ENCODE data around the gene ZNF469.

The ZNF469 gene

GRCh38 chr16:88354229-88355092, 28.3 kb upstream of the ZNF469 start:
- Histone ChIP-seq H4K20me1 (ENCODE audit: insufficient read depth, low read length) (no peaks in the 10 kb centered on the region; the same call in 1 of the 2 replicates), H3K4me1 (ENCODE audit: insufficient read depth, low read length) (no peaks in the 10 kb centered on the region), H3K36me3 (ENCODE audit: insufficient read depth, low read length) (no peaks in the 10 kb centered on the region), H2AFZ (ENCODE audit: low read depth, low read length) (no peak overlapping the region), H3K79me2 (ENCODE audit: insufficient read depth, low read length) (no peaks in the 10 kb centered on the region), H3K9ac (ENCODE audit: low read depth, low read length) (no peak overlapping the region), H3K27ac (ENCODE audit: low read length) (no peak overlapping the region), H3K4me3 (ENCODE audit: low read depth in 1 of 2, low read length in 2 of 2) (no peak overlapping the region), H3K9me3 (ENCODE audit: insufficient read depth, low read length, severe bottlenecking) (no peaks in the 10 kb centered on the region), H3K27me3 (ENCODE audit: insufficient read depth, low read length, poor library complexity) (no peaks in the 10 kb centered on the region), H3K4me2 (ENCODE audit: insufficient read depth, low read length) (no peak overlapping the region)
- TF ChIP-seq CTCF (IDR thresholded peaks at IDR 0.05; ENCODE audit: borderline replicate concordance, extremely low read depth, low read length, poor library complexity, severe bottlenecking), result no peak
- no peak for TF ChIP-seq EZH2 (IDR thresholded peaks at IDR 0.05; ENCODE audit: borderline replicate concordance, low read depth, low read length, severe bottlenecking)
- ATAC-seq (ENCODE audit: insufficient read depth, low read depth) (no peak), DNase-seq (no peak)

- Histone ChIP-seq H3K4me1 (ENCODE audit: insufficient read depth, low read length) (no peaks in the 10 kb centered on the region), H3K9me3 (ENCODE audit: insufficient read depth, low read length, severe bottlenecking) (no peaks in the 10 kb centered on the region), H3K4me2 (ENCODE audit: insufficient read depth, low read length) (no peak overlapping the region), H3K36me3 (ENCODE audit: insufficient read depth, low read length) (no peaks in the 10 kb centered on the region), H3K27ac (ENCODE audit: low read length) (no peak overlapping the region), H4K20me1 (ENCODE audit: insufficient read depth, low read length) (no peaks in the 10 kb centered on the region), H3K4me3 (ENCODE audit: low read depth in 1 of 2, low read length in 2 of 2) (no peak overlapping the region), H3K27me3 (ENCODE audit: insufficient read depth, low read length, poor library complexity) (no peaks in the 10 kb centered on the region), H3K9ac (ENCODE audit: low read depth, low read length) (no peak overlapping the region), H3K79me2 (ENCODE audit: insufficient read depth, low read length) (no peaks in the 10 kb centered on the region), H2AFZ (ENCODE audit: low read depth, low read length) (no peak overlapping the region)
- ATAC-seq (ENCODE audit: insufficient read depth, low read depth), result no peak
- DNase-seq, result no peak
- TF ChIP-seq EZH2 (IDR thresholded peaks at IDR 0.05; ENCODE audit: borderline replicate concordance, low read depth, low read length, severe bottlenecking) (no peak), CTCF (IDR thresholded peaks at IDR 0.05; ENCODE audit: borderline replicate concordance, extremely low read depth, low read length, poor library complexity, severe bottlenecking) (no peak)
Observed at GRCh38 chr16:88355093-88355388, 27.7 kb upstream of the ZNF469 start.

- Histone ChIP-seq H2AFZ (ENCODE audit: low read depth, low read length) (no peak overlapping the region), H3K4me1 (ENCODE audit: insufficient read depth, low read length) (no peaks in the 10 kb centered on the region), H3K9me3 (ENCODE audit: insufficient read depth, low read length, severe bottlenecking) (no peaks in the 10 kb centered on the region), H3K4me3 (ENCODE audit: low read depth in 1 of 2, low read length in 2 of 2) (no peak overlapping the region), H3K79me2 (ENCODE audit: insufficient read depth, low read length) (no peaks in the 10 kb centered on the region), H3K27me3 (ENCODE audit: insufficient read depth, low read length, poor library complexity) (no peaks in the 10 kb centered on the region), H3K36me3 (ENCODE audit: insufficient read depth, low read length) (no peaks in the 10 kb centered on the region), H3K27ac (ENCODE audit: low read length) (no peak overlapping the region), H4K20me1 (ENCODE audit: insufficient read depth, low read length) (no peaks in the 10 kb centered on the region), H3K4me2 (ENCODE audit: insufficient read depth, low read length) (no peak overlapping the region), H3K9ac (ENCODE audit: low read depth, low read length) (no peak overlapping the region)
- TF ChIP-seq EZH2 (IDR thresholded peaks at IDR 0.05; ENCODE audit: borderline replicate concordance, low read depth, low read length, severe bottlenecking), result no peak
- no peak for TF ChIP-seq CTCF (IDR thresholded peaks at IDR 0.05; ENCODE audit: borderline replicate concordance, extremely low read depth, low read length, poor library complexity, severe bottlenecking)
- DNase-seq (no peak), ATAC-seq (ENCODE audit: insufficient read depth, low read depth) (no peak)
Observed at GRCh38 chr16:88355389-88356123, 27.2 kb upstream of the ZNF469 start.
